Testis (tissue), 2 donors: ENCODE data around the gene CREB3L2.

Experiments used
- CTCF ChIP-seq, 3 experiments: fragments of 450-650 bp in 2 of 3; fragments of 200-600 bp in 1 of 3; sonication (generic) in 1 of 3; IDR thresholded peaks; one replicate each; pipeline ENCODE4 v1.5.1; 2016 to 2019; ENCODE audit warnings: antibody characterized with exemption in 3 of 3, mild to moderate bottlenecking in 2 of 3, moderate library complexity in 1 of 3
- POLR2A ChIP-seq: fragments of 450-650 bp; IDR thresholded peaks from one replicate; pipeline ENCODE4 v1.6.1; 2017; ENCODE audit warnings: antibody characterized with exemption, mild to moderate bottlenecking, moderate library complexity

GRCh38 chr7:137848095-137848494 lies 153.8 kb downstream of the CREB3L2 start:
- no peak for TF ChIP-seq CTCF (IDR thresholded peaks at IDR 0.05)
- TF ChIP-seq POLR2A, result no peak
